Pancreas (tissue), 10 donors: ENCODE results near the gene SSH3. TPM values are rescaled to one million over a fixed set of nuclear protein-coding genes. Genes with fewer than 3 reads are reported as not detected.

ENCODE experiments used
- ATAC-seq, 4 donors: fragments of 200-7000 bp; cut with Tn5 transposase; one replicate each; pipeline versions ENCODE4 v1.8.0 to v1.9.1; 2020; ENCODE audit warnings: mild to moderate bottlenecking in 4 of 4, moderate library complexity in 4 of 4
- DNase-seq, 6 donors: peaks; one replicate each; pipeline ENCODE4 v3.0.0-alpha.2; 2020
- FAIRE-seq: peaks from 2 replicates; lab custom pipeline; 2012; peaks lifted over from hg19 to GRCh38; lab: Jason Lieb, UNC
- H3K27ac ChIP-seq, 4 donors: fragments of 200-600 bp; sonication (generic); 1 replicate in 3 of 4; 2 replicates in 1 of 4; pipeline versions ENCODE4 v1.5.0 to v1.8.0; 2020
- H3K27me3 ChIP-seq, 4 donors: fragments of 200-600 bp; one replicate each; pipeline ENCODE4 v1.8.0; 2021
- H3K36me3 ChIP-seq, 3 donors: fragments of 200-600 bp; sonication (generic) in 1 of 3; one replicate each; pipeline versions ENCODE4 v1.5.0 to v1.8.0; 2020 to 2021
- H3K4me1 ChIP-seq, 3 donors: fragments of 200-600 bp; one replicate each; pipeline ENCODE4 v1.8.0; 2021
- H3K4me3 ChIP-seq, 4 donors: fragments of 200-600 bp; sonication (generic) in 2 of 4; one replicate each; pipeline versions ENCODE4 v1.5.0 to v1.8.0; 2020 to 2021
- H3K9me3 ChIP-seq, 4 donors: fragments of 200-600 bp; one replicate each; pipeline ENCODE4 v1.8.0; 2021
- WGBS, 2 donors: extraction: QIAGEN DNeasy Blood & Tissue Kit; methylation state at CpG; one replicate each; pipeline ENCODE4 v1.1.7; 2013; 5-methylcytosine and 5-hydroxymethylcytosine counted together
- intact Hi-C, 3 donors: fragments of 100-400 bp; cut with DNase I; formaldehyde crosslinking; loops; one replicate each; pipeline versions ENCODE4 v1.11.1 to v1.14.2; 2022
- polyA plus RNA-seq, 2 donors: library from polyadenylated mRNA; stranded (reverse); fragments of 200-250 nt; gene quantifications; one replicate each; pipeline ENCODE4 v1.2.3, GENCODE V29; 2013
- total RNA-seq, 6 donors: library from RNA; stranded (reverse); fragmentation: NEBNext Ultra II Directional in 4 of 6; extraction: Animal tissue kit (Norgen Biotek cat#: 25700) in 4 of 6; gene quantifications; one replicate each; pipeline versions ENCODE4 v1.2.1 to v1.2.4, GENCODE V29; 2021 to 2023
- TF ChIP-seq, protein P1 (sequence below), 4 donors: fragments of 200-600 bp; sonication (generic) in 3 of 4; IDR thresholded peaks; one replicate each; pipeline versions ENCODE4 v1.5.0 to v1.8.0; 2021; ENCODE audit warnings: antibody characterized with exemption in 4 of 4
- donor health status: healthy with polysubstance abuse.
- donor health status: DM: no; HTN: no; CAD: no; lungs with moderate emphysema.
- donor health status: DM: no; HTN: no; CAD: no.
- donor health status: control.
- donor health status: control.
- donor health status: Bipolar disorder and iron deficiency.
- donor health status: DM: yes; HTN: yes; CAD: no.
- donor health status: DM: no; HTN: no; CAD: no.
- donor health status: DM: no; HTN: no; CAD: no.
- donor health status: DM: yes; HTN: yes; CAD: no.

SSH3 gene
- total and polyA plus RNA-seq, 8 donors: 15.2 to 29.2 (median 23.3) TPM

DNA sequence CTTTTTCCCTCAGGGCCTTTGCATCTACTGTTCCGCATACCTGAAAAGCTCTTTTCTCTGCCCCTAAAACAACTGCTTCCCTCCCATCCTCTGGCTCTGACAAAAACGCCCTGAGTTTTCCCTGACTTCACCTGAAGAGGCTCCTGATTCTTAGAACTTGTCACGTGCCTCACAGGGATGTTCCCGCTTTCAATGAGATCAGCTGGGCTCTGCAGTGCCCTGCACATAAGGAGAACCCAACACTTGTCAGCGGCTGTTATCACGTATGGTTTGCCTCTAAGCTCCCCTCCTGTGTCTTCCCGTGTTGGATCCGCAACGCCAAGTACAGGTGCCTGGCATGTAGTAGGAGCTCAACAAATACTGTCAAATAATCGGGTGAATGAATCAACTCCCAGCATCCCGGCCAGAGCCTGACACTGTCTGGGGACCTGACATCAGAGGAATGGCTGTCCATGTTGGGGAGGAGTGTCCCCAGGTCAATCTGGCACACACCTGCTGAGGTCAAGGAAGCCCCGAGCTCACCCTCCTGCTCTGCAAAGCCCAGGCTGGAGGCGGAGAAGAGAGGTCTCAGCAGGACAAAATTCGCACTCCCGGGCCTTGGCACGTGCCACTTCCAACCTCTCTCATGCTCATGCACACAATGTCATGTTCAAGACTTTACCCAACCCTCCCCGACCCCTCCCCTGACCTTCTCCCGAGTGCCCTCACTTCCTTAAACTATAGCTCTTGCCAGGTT, 41.2 kb upstream of the SSH3 start:
- Histone ChIP-seq H3K27me3 (no peaks in the 10 kb centered on the region), H3K27ac (no peak overlapping the region), H3K4me3 (no peak overlapping the region), H3K4me1 (peaks cover 0 to 4% (median 3%) of the 10 kb centered on the region in 3 donors), H3K36me3 (no peaks in the 10 kb centered on the region), H3K9me3 (no peaks in the 10 kb centered on the region)
- TF ChIP-seq, protein P1, sequence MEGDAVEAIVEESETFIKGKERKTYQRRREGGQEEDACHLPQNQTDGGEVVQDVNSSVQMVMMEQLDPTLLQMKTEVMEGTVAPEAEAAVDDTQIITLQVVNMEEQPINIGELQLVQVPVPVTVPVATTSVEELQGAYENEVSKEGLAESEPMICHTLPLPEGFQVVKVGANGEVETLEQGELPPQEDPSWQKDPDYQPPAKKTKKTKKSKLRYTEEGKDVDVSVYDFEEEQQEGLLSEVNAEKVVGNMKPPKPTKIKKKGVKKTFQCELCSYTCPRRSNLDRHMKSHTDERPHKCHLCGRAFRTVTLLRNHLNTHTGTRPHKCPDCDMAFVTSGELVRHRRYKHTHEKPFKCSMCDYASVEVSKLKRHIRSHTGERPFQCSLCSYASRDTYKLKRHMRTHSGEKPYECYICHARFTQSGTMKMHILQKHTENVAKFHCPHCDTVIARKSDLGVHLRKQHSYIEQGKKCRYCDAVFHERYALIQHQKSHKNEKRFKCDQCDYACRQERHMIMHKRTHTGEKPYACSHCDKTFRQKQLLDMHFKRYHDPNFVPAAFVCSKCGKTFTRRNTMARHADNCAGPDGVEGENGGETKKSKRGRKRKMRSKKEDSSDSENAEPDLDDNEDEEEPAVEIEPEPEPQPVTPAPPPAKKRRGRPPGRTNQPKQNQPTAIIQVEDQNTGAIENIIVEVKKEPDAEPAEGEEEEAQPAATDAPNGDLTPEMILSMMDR (IDR thresholded peaks at IDR 0.05): no peak
- WGBS, 2 donors: 45 to 48% methylated on average over 18 of the region's 18 CpGs
- ATAC-seq: no peak
- intact Hi-C loops: no loop called here
- peak in 1 of 6 donors; percentile 34 for DNase-seq
- no peak for FAIRE-seq

DNA sequence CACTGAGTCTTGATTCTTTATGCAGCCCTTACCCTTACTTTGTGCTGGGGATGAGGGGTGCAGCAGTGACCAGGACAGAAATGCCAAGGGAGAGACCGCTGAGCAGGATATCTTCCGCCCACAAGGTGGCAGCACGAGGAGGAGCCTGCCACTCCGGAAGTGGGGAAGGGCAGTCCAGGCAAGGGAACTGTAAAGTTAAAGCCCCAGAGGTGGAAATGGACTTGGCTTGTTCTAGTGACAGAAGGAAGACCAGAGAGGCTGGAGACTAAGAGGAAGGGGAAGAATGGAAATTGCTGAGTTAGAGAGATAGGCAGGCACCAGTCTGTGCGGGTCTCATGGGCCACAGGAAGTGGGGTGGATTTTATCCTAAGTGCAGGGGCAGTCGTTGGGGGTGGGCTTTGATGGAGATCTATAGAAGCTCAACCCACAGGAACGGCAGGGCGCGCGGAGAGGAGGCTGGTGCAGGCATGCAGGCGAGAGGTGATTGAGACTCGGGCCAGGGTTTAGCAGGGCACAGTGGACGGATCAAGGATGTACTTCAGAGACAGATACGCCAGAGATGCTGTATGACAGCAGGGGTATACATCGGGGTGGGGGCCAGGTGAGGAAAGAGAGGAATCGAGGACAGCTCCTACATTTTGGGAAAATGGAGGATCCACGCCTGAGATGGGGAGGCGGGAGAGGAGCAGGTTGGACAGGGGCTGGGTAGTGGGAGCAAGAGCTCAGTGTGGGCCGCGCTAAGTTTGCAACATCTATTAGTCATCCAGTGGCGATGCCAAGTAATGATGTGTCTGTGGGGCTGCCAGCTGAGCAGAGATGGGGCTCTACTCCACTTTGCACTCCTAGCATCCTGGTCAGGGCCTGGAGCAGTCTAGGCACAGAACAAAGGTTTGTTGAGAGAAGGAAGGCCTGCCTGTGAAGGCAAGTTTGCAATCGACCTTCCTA, 40.3 kb upstream of the SSH3 start:
- ATAC-seq (peak; percentile 62 to 81 (median 76)), DNase-seq (peak; percentile 74 to 92 (median 85)), FAIRE-seq (no peak)
- Histone ChIP-seq H3K4me3 (no peak overlapping the region), H3K27me3 (no peaks in the 10 kb centered on the region), H3K36me3 (no peaks in the 10 kb centered on the region), H3K9me3 (no peaks in the 10 kb centered on the region), H3K27ac (peak overlapping the region in 3 of 4 donors; percentile 10 to 60 (median 24)), H3K4me1 (peaks cover 7 to 8% (median 8%) of the 10 kb centered on the region in 3 donors)
- TF ChIP-seq, protein P1 (IDR thresholded peaks at IDR 0.05): peak; percentile 60 to 76 (median 70)
- intact Hi-C loops: no loop called here
- WGBS, 2 donors: 46 to 47% methylated on average over 22 of the region's 22 CpGs

DNA sequence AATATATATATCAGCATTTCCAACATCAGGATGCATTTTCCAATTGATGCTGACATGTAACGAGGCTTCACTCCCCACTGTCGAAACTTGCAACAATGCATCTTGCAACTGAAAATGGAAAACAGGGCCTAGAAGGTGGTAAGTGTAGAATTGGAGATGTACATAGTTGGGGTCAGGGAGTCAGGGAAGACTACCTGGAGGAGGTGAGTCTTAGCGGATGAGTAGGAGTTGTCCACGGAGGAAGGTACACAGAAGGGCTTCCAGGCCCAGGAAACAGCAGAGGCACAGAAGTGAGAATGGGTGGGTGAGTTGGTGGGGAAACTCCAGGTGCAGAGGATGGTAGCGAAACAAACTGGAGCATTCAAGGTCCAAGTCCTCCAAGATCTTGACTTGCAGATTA, 39.1 kb upstream of the SSH3 start:
- FAIRE-seq (no peak), DNase-seq (no peak), ATAC-seq (no peak)
- Histone ChIP-seq H3K9me3 (no peaks in the 10 kb centered on the region), H3K36me3 (no peaks in the 10 kb centered on the region), H3K4me1 (peaks cover 17 to 21% (median 20%) of the 10 kb centered on the region in 3 donors), H3K4me3 (no peak overlapping the region), H3K27ac (no peak overlapping the region), H3K27me3 (no peaks in the 10 kb centered on the region)
- 94 to 99% methylated on average over 5 of the region's 5 CpGs for WGBS, 2 donors
- TF ChIP-seq, protein P1 (IDR thresholded peaks at IDR 0.05): no peak
- intact Hi-C loops: no loop called here

DNA sequence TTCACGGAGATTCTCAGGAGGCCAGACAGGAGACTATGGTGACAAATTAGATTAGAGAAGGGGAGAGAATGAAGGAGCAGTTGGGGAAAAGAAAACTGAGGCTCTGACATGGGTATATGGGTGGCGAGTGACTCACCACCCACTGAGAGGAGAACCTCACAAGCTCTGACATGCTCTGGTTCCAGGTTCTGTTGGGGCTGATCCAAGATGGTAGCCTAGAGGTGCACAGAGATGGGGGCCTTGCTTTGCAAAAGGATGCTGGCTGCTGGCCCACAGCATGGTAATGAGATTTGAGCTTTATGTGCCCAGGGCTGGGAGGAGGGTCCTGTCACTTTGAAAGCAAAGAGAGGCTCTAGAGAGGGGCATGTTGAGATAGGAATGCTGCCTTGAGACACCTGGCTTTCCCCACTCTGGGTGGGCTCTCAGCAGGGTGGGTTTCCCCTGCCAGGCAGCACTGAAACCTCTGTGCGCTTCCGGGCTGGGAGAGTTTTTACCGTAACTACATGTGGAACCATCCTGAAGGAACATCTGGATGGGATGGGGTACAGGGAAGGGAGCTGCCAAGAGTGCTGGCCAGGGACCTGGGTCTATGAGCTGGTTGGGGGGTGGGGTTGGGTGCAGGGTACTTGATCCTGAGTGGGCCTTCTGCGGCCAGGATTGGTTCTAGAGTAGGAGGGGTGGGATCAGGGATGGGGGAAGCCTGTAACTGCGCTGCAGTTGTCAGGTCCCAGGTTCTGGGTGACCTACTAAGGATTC, 38.3 kb upstream of the SSH3 start:
- H3K9me3 ChIP-seq: no peaks in the 10 kb centered on the region
- no peak overlapping the region for H3K4me3 ChIP-seq
- TF ChIP-seq, protein P1 (IDR thresholded peaks at IDR 0.05): no peak
- intact Hi-C loops: loop anchor here in 2 of 3 donors (5.0 kb wide), 2 partner anchors 47 to 112 kb away; no protein-coding TSS in a partner anchor
- DNase-seq: peak in 2 of 6 donors; percentile 24 to 47
- FAIRE-seq: no peak
- H3K27me3 ChIP-seq: no peaks in the 10 kb centered on the region
- peaks cover 21 to 29% (median 28%) of the 10 kb centered on the region in 3 donors for H3K4me1 ChIP-seq
- H3K36me3 ChIP-seq: no peaks in the 10 kb centered on the region
- WGBS, 2 donors: 81 to 88% methylated on average over 7 of the region's 7 CpGs
- H3K27ac ChIP-seq: no peak overlapping the region
- no peak for ATAC-seq
